Esophagus squamous epithelium (tissue), 4 donors: ENCODE measurements around the gene FBXW11.

Experiments
- CTCF ChIP-seq, 6 experiments: fragments of 450-650 bp in 4 of 6; fragments of 200-600 bp in 2 of 6; sonication (generic) in 2 of 6; IDR thresholded peaks; one replicate each; pipeline ENCODE4 v1.5.1; 2016 to 2019; ENCODE audit warnings: antibody characterized with exemption in 6 of 6, mild to moderate bottlenecking in 4 of 6, moderate library complexity in 4 of 6
- POLR2A ChIP-seq, 4 donors: fragments of 450-650 bp; IDR thresholded peaks; one replicate each; pipeline ENCODE4 v1.6.1; 2017; ENCODE audit warnings: antibody characterized with exemption in 4 of 4, mild to moderate bottlenecking in 4 of 4, moderate library complexity in 3 of 4

- TF ChIP-seq CTCF (IDR thresholded peaks at IDR 0.05) (no peak), POLR2A (IDR thresholded peaks at IDR 0.05) (no peak)
Observed at GRCh38 chr5:171842777-171843328, 163.6 kb downstream of the FBXW11 start.
